ENCODE measurements around the gene NEGR1. TPM values are rescaled to one million over a fixed set of nuclear protein-coding genes. Genes with fewer than 3 reads are reported as not detected.
"Not testable (repeated sequence)": the region's sequence is repeated elsewhere in the genome, so short reads cannot be mapped to it uniquely, and the experiment has no call there.

The NEGR1 gene
- total RNA-seq, 1 experiment from 2014 or later: 4.1 TPM

GRCh38 chr1:72253132-72253531, 29.2 kb downstream of the NEGR1 start:
- no peaks in the 10 kb centered on the region for H3K27me3 Mint-ChIP-seq (ENCODE audit: insufficient read depth, unreplicated experiment)
- no peak for DNase-seq (ENCODE audit: unreplicated experiment)
- no peaks in the 10 kb centered on the region for H3K9me3 Mint-ChIP-seq (ENCODE audit: unreplicated experiment)
- ChIA-PET POLR2A (no interaction called here), CTCF (no interaction called here)
- no peaks in the 10 kb centered on the region for H3K36me3 Mint-ChIP-seq (ENCODE audit: insufficient read depth, unreplicated experiment)
- no peaks in the 10 kb centered on the region for H3K4me1 Mint-ChIP-seq (ENCODE audit: insufficient read depth, unreplicated experiment)
- H3K4me3 Mint-ChIP-seq (ENCODE audit: unreplicated experiment): no peak overlapping the region
- intact Hi-C loops (cut with micrococcal nuclease): no loop called here
- H3K27ac Mint-ChIP-seq (ENCODE audit: low read depth, unreplicated experiment): no peak overlapping the region
- no TSS peak for BruUV-seq (replicated peaks)
- TF ChIP-seq CTCF (IDR thresholded peaks at IDR 0.05; ENCODE audit: unreplicated experiment): no peak

GRCh38 chr1:72241397-72241796, 40.9 kb downstream of the NEGR1 start:
- CTCF ChIA-PET: no interaction called here
- intact Hi-C loops (cut with micrococcal nuclease): no loop called here
- BruUV-seq (replicated peaks): no TSS peak
- POLR2A ChIA-PET: no interaction called here
- Mint-ChIP-seq H3K9me3 (ENCODE audit: unreplicated experiment) (no peaks in the 10 kb centered on the region), H3K27me3 (ENCODE audit: insufficient read depth, unreplicated experiment) (no peaks in the 10 kb centered on the region), H3K4me1 (ENCODE audit: insufficient read depth, unreplicated experiment) (no peaks in the 10 kb centered on the region), H3K27ac (ENCODE audit: low read depth, unreplicated experiment) (no peak overlapping the region), H3K36me3 (ENCODE audit: insufficient read depth, unreplicated experiment) (no peaks in the 10 kb centered on the region), H3K4me3 (ENCODE audit: unreplicated experiment) (no peak overlapping the region)
- peak; percentile 75 for DNase-seq (ENCODE audit: unreplicated experiment)
- no peak for TF ChIP-seq CTCF (IDR thresholded peaks at IDR 0.05; ENCODE audit: unreplicated experiment)

GRCh38 chr1:72235931-72236330, 46.4 kb downstream of the NEGR1 start:
- H3K9me3 Mint-ChIP-seq (ENCODE audit: unreplicated experiment): not testable (repeated sequence)

GRCh38 chr1:72235062-72235461, 47.3 kb downstream of the NEGR1 start:
- TF ChIP-seq CTCF (IDR thresholded peaks at IDR 0.05; ENCODE audit: unreplicated experiment): no peak
- no peaks in the 10 kb centered on the region for H3K27me3 Mint-ChIP-seq (ENCODE audit: insufficient read depth, unreplicated experiment)

More at GRCh38 chr1:72235931-72236330, 46.4 kb downstream of the NEGR1 start:
- H3K36me3 Mint-ChIP-seq (ENCODE audit: insufficient read depth, unreplicated experiment); BruUV-seq (replicated peaks); H3K4me1 Mint-ChIP-seq (ENCODE audit: insufficient read depth, unreplicated experiment); H3K27ac Mint-ChIP-seq (ENCODE audit: low read depth, unreplicated experiment); CTCF ChIA-PET; intact Hi-C loops (cut with micrococcal nuclease); DNase-seq (ENCODE audit: unreplicated experiment); H3K27me3 Mint-ChIP-seq (ENCODE audit: insufficient read depth, unreplicated experiment); H3K4me3 Mint-ChIP-seq (ENCODE audit: unreplicated experiment): not testable (repeated sequence)
- POLR2A ChIA-PET: interaction anchor here (0.7 kb wide), 1 partner anchor 1123 kb away, joined by 3 read pairs; no protein-coding TSS in a partner anchor

GRCh38 chr1:72230746-72231145, 51.6 kb downstream of the NEGR1 start:
- Mint-ChIP-seq H3K27ac (ENCODE audit: low read depth, unreplicated experiment) (no peak overlapping the region), H3K27me3 (ENCODE audit: insufficient read depth, unreplicated experiment) (no peaks in the 10 kb centered on the region), H3K36me3 (ENCODE audit: insufficient read depth, unreplicated experiment) (no peaks in the 10 kb centered on the region), H3K4me1 (ENCODE audit: insufficient read depth, unreplicated experiment) (peaks cover 13% of the 10 kb centered on the region), H3K9me3 (ENCODE audit: unreplicated experiment) (peaks cover 7% of the 10 kb centered on the region), H3K4me3 (ENCODE audit: unreplicated experiment) (no peak overlapping the region)
- TF ChIP-seq CTCF (IDR thresholded peaks at IDR 0.05; ENCODE audit: unreplicated experiment): no peak
- CTCF ChIA-PET: no interaction called here
- intact Hi-C loops (cut with micrococcal nuclease): no loop called here
- POLR2A ChIA-PET: interaction anchor here (0.9 kb wide), 1 partner anchor 15 kb away, joined by 3 read pairs; no protein-coding TSS in a partner anchor
- peak; percentile 79 for DNase-seq (ENCODE audit: unreplicated experiment)
- BruUV-seq (replicated peaks): no TSS peak

More at GRCh38 chr1:72235062-72235461, 47.3 kb downstream of the NEGR1 start:
- H3K9me3 Mint-ChIP-seq (ENCODE audit: unreplicated experiment): peaks cover 7% of the 10 kb centered on the region
- BruUV-seq (replicated peaks): no TSS peak
- intact Hi-C loops (cut with micrococcal nuclease): no loop called here
- DNase-seq (ENCODE audit: unreplicated experiment): no peak
- H3K36me3 Mint-ChIP-seq (ENCODE audit: insufficient read depth, unreplicated experiment): no peaks in the 10 kb centered on the region
- H3K27ac Mint-ChIP-seq (ENCODE audit: low read depth, unreplicated experiment): no peak overlapping the region
- POLR2A ChIA-PET: no interaction called here
- CTCF ChIA-PET: no interaction called here
- H3K4me3 Mint-ChIP-seq (ENCODE audit: unreplicated experiment): no peak overlapping the region
- peaks cover 13% of the 10 kb centered on the region for H3K4me1 Mint-ChIP-seq (ENCODE audit: insufficient read depth, unreplicated experiment)
